Lung (tissue), 12 donors: ENCODE results near the gene IL3. TPM values are rescaled to one million over a fixed set of nuclear protein-coding genes. Genes with fewer than 3 reads are reported as not detected.

ENCODE experiments used
- ATAC-seq: fragments of 200-7000 bp; cut with Tn5 transposase; one replicate; pipeline ENCODE4 v1.9.1; 2020; ENCODE audit warnings: moderate number of reproducible peaks; ENCODE audit not compliant: insufficient read depth, low FRiP score
- DNase-seq, 3 donors: peaks; one replicate each; pipeline ENCODE4 v3.0.0-alpha.2; 2013 to 2017
- H3K27ac ChIP-seq, 2 donors: one replicate each; pipeline ENCODE4 v1.5.1; 2013; ENCODE audit warnings: mild to moderate bottlenecking in 2 of 2, moderate library complexity in 2 of 2, control low read depth in 1 of 2, inconsistent platforms in 1 of 2, low read depth in 1 of 2, low read length in 1 of 2
- H3K27me3 ChIP-seq, 3 donors: one replicate each; pipeline ENCODE4 v1.5.1; 2013; ENCODE audit warnings: low read length in 2 of 3; ENCODE audit not compliant: control insufficient read depth in 3 of 3, insufficient read depth in 3 of 3
- H3K36me3 ChIP-seq, 4 donors: one replicate each; pipeline ENCODE4 v1.5.1; 2013; ENCODE audit warnings: low read length in 4 of 4, mild to moderate bottlenecking in 1 of 4, moderate library complexity in 1 of 4; ENCODE audit not compliant: control insufficient read depth in 4 of 4, insufficient read depth in 4 of 4
- H3K4me1 ChIP-seq, 5 donors: one replicate each; pipeline ENCODE4 v1.5.1; 2013; ENCODE audit warnings: low read length in 5 of 5, mild to moderate bottlenecking in 2 of 5, moderate library complexity in 1 of 5; ENCODE audit not compliant: control insufficient read depth in 5 of 5, insufficient read depth in 5 of 5
- H3K4me3 ChIP-seq: one replicate; pipeline ENCODE4 v1.5.1; 2013; ENCODE audit warnings: mild to moderate bottlenecking, control low read depth, moderate library complexity
- H3K9ac ChIP-seq, 2 donors: one replicate each; pipeline ENCODE4 v1.5.1; 2013; ENCODE audit warnings: low read length in 2 of 2, control low read depth in 1 of 2; ENCODE audit not compliant: insufficient read depth in 1 of 2
- H3K9me3 ChIP-seq, 4 donors: one replicate each; pipeline ENCODE4 v1.5.1; 2013; ENCODE audit warnings: low read length in 3 of 4, mild to moderate bottlenecking in 1 of 4, moderate library complexity in 1 of 4; ENCODE audit not compliant: control insufficient read depth in 4 of 4, insufficient read depth in 3 of 4
- CTCF ChIP-seq: IDR thresholded peaks from 2 replicates; pipeline ENCODE4 v1.5.1; 2012; ENCODE audit warnings: mild to moderate bottlenecking; ENCODE audit errors: control extremely low read depth, extremely low read depth
- WGBS, 2 donors: extraction: QIAGEN DNeasy Blood & Tissue Kit; methylation state at CpG; one replicate each; pipeline ENCODE4 v1.1.7; 2013; 5-methylcytosine and 5-hydroxymethylcytosine counted together
- polyA plus RNA-seq, 2 donors: library from polyadenylated mRNA; stranded (reverse); fragments of 200-250 nt; gene quantifications; one replicate each; pipeline ENCODE4 v1.2.1, GENCODE V29; 2013
- total RNA-seq, 2 donors: library from RNA; depleted of rRNA in 1 of 2; stranded (reverse); fragments of >200 nt in 1 of 2; gene quantifications; one replicate each; pipeline ENCODE4 v1.2.1, GENCODE V29; 2014 to 2021
- donor health status: control.
- donor health status: control.
- donor health status: Bipolar disorder and iron deficiency.
- donor health status: healthy.
- donor health status: DM: yes; HTN: yes; CAD: no.

IL3 gene
- total and polyA plus RNA-seq, 4 donors: not detected

GRCh38 chr5:132065351-132065937 is 5.0 kb downstream of the IL3 start:
- peak; percentile 67 for ATAC-seq
- no peaks in the 10 kb centered on the region for H3K27me3 ChIP-seq
- peak; percentile 40 for TF ChIP-seq CTCF
- H3K9me3 ChIP-seq: no peaks in the 10 kb centered on the region
- peak; percentile 65 to 70 (median 67) for DNase-seq
- no peak overlapping the region for H3K9ac ChIP-seq
- WGBS, 2 donors: 54 to 59% methylated on average over 4 of the region's 4 CpGs
- H3K4me3 ChIP-seq: no peak overlapping the region
- no peak overlapping the region for H3K27ac ChIP-seq
- no peaks in the 10 kb centered on the region for H3K36me3 ChIP-seq
- no peaks in the 10 kb centered on the region for H3K4me1 ChIP-seq

- ATAC-seq: no peak
- no peak overlapping the region for H3K9ac ChIP-seq
- no peaks in the 10 kb centered on the region for H3K9me3 ChIP-seq
- H3K27ac ChIP-seq: no peak overlapping the region
- 85 to 86% methylated on average over 13 of the region's 13 CpGs for WGBS, 2 donors
- TF ChIP-seq CTCF: no peak
- H3K36me3 ChIP-seq: no peaks in the 10 kb centered on the region
- H3K27me3 ChIP-seq: no peaks in the 10 kb centered on the region
- H3K4me1 ChIP-seq: no peaks in the 10 kb centered on the region
- DNase-seq: no peak
- no peak overlapping the region for H3K4me3 ChIP-seq
These were observed 5.7 kb downstream of the IL3 start for GRCh38 chr5:132065951-132066701.

GRCh38 chr5:132066871-132067270 is 6.4 kb downstream of the IL3 start:
- Histone ChIP-seq H3K4me3 (no peak overlapping the region), H3K27ac (no peak overlapping the region), H3K9ac (no peak overlapping the region), H3K36me3 (no peaks in the 10 kb centered on the region), H3K27me3 (no peaks in the 10 kb centered on the region), H3K9me3 (no peaks in the 10 kb centered on the region), H3K4me1 (peaks cover 0 to under 1% (median 0%) of the 10 kb centered on the region in 5 donors)
- 97 to 98% methylated on average over 4 of the region's 4 CpGs for WGBS, 2 donors
- no peak for DNase-seq
- ATAC-seq: no peak
- TF ChIP-seq CTCF: no peak
